Right atrium auricular region (tissue), 2 donors: ENCODE measurements around the gene BANF1. TPM values are rescaled to one million over a fixed set of nuclear protein-coding genes. Genes with fewer than 3 reads are reported as not detected.

Source experiments
- DNase-seq: peaks from one replicate; pipeline ENCODE4 v3.0.0-alpha.2; 2019; ENCODE audit warnings: low spot score
- H3K27ac ChIP-seq, 2 donors: fragments of 200-600 bp; sonication (generic); 1 replicate in 1 of 2; 2 replicates in 1 of 2; pipeline ENCODE4 v1.5.1; 2016 to 2019
- H3K27me3 ChIP-seq, 2 donors: fragments of 200-600 bp; sonication (generic); one replicate each; pipeline versions ENCODE4 v1.5.1 to v1.6.0; 2017 to 2019
- H3K36me3 ChIP-seq: fragments of 200-600 bp; sonication (generic); one replicate; pipeline ENCODE4 v1.5.1; 2016
- H3K4me1 ChIP-seq, 2 donors: fragments of 200-600 bp; sonication (generic); one replicate each; pipeline versions ENCODE4 v1.5.1 to v1.6.0; 2017 to 2019
- H3K4me3 ChIP-seq, 2 donors: fragments of 200-600 bp; sonication (generic); 1 replicate in 1 of 2; 2 replicates in 1 of 2; pipeline ENCODE4 v1.5.1; 2017 to 2019; ENCODE audit warnings: mild to moderate bottlenecking in 1 of 2, moderate library complexity in 1 of 2
- H3K9me3 ChIP-seq, 2 donors: fragments of 200-600 bp; sonication (generic); one replicate each; pipeline ENCODE4 v1.5.1; 2019
- CTCF ChIP-seq, 2 donors: fragments of 200-600 bp; sonication (generic); IDR thresholded peaks; one replicate each; pipeline ENCODE4 v1.5.1; 2019; ENCODE audit warnings: antibody characterized with exemption in 2 of 2
- total RNA-seq, 2 donors: library from RNA; depleted of rRNA; stranded (reverse); fragments of >200 nt; gene quantifications; one replicate each; pipeline ENCODE4 v1.1.0, GENCODE V29; 2016

The BANF1 gene
- total RNA-seq, result 10 to 100 TPM; 66.6 to 85.5 TPM

- H3K4me3 ChIP-seq, result peak within 1 kb of the TSS; percentile 77 to 86
- DNase-seq, result peak; percentile 94
- H3K9me3 ChIP-seq, result no peaks in the 10 kb centered on the region
- peak within 1 kb of the TSS; percentile 90 to 91 for H3K27ac ChIP-seq
- peaks cover 0 to 22% of the 10 kb centered on the region in 2 donors for H3K4me1 ChIP-seq
- no peaks in the 10 kb centered on the region for H3K27me3 ChIP-seq
- no peak for TF ChIP-seq CTCF (IDR thresholded peaks at IDR 0.05)
- peaks cover 48% of the 10 kb centered on the region for H3K36me3 ChIP-seq
Observed at GRCh38 chr11:66001942-66002647, at the start of gene BANF1, which contains the start of gene EIF1AD. Gene BANF1 (plus strand): TSS chr11:66002503. CDS start chr11:66003251, 748 bp downstream. Gene EIF1AD (minus strand): TSS chr11:66002157. CDS start chr11:66000389, 1,768 bp downstream.

- Histone ChIP-seq H3K36me3 (no peaks in the 10 kb centered on the region), H3K27me3 (no peaks in the 10 kb centered on the region)
Observed at GRCh38 chr11:65953471-65953870, 48.8 kb upstream of the BANF1 start.

GRCh38 chr11:65954771-65955170 lies 47.5 kb upstream of the BANF1 start:
- H3K27me3 ChIP-seq, result no peaks in the 10 kb centered on the region
- H3K27ac ChIP-seq, result no peak overlapping the region
- no peaks in the 10 kb centered on the region for H3K9me3 ChIP-seq
- no peak for DNase-seq
- no peaks in the 10 kb centered on the region for H3K36me3 ChIP-seq
- no peak overlapping the region for H3K4me3 ChIP-seq
- no peak for TF ChIP-seq CTCF (IDR thresholded peaks at IDR 0.05)
- no peaks in the 10 kb centered on the region for H3K4me1 ChIP-seq

More at GRCh38 chr11:65953471-65953870, 48.8 kb upstream of the BANF1 start:
- DNase-seq, result no peak
- TF ChIP-seq CTCF (IDR thresholded peaks at IDR 0.05), result no peak
- no peak overlapping the region for H3K4me3 ChIP-seq
- H3K4me1 ChIP-seq, result no peaks in the 10 kb centered on the region
- no peak overlapping the region for H3K27ac ChIP-seq
- no peaks in the 10 kb centered on the region for H3K9me3 ChIP-seq

GRCh38 chr11:65958291-65958690 lies 44.0 kb upstream of the BANF1 start:
- Histone ChIP-seq H3K9me3 (no peaks in the 10 kb centered on the region), H3K4me1 (peaks cover 0 to 20% of the 10 kb centered on the region in 2 donors), H3K4me3 (no peak overlapping the region), H3K36me3 (no peaks in the 10 kb centered on the region), H3K27ac (no peak overlapping the region), H3K27me3 (no peaks in the 10 kb centered on the region)
- no peak for TF ChIP-seq CTCF (IDR thresholded peaks at IDR 0.05)
- no peak for DNase-seq

- Histone ChIP-seq H3K27ac (no peak overlapping the region), H3K36me3 (peaks cover under 1% of the 10 kb centered on the region), H3K4me3 (no peak overlapping the region), H3K27me3 (no peaks in the 10 kb centered on the region), H3K4me1 (peaks cover 0 to 26% of the 10 kb centered on the region in 2 donors), H3K9me3 (no peaks in the 10 kb centered on the region)
- TF ChIP-seq CTCF (IDR thresholded peaks at IDR 0.05), result no peak
- no peak for DNase-seq
Observed at GRCh38 chr11:65958774-65959420, 43.4 kb upstream of the BANF1 start.
